ENCODE data around the gene FBXO31.
A peak's percentile ranks its signal among the peaks of the same experiment; 100 is the strongest.

FBXO31 gene

DNA sequence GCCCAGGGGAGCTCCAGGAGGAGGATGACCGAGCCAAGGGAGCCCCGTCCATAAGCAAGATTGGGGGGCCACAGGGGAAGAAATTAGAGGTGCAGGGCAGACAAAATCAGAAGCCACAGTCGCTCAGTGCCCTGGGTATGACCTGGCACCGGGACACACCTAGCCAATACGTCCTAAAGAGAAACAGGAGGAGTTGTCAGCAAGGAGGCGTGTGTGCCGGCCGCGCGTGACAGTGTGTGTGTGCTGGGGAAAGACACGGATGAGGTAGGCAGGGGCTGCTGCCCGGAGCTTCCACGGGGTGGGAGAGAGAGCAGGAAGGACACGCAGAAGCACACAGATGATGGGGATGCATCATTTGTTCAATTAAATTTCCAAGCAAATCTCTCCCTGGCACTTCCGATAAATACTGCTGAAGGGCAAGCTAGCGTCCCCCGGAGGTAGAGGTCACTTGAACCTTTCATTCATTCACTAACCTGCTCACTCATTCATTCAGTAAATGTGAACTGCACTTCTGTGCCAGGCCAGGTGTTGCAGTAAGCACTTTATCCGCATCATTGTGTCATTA, 104.4 kb downstream of the FBXO31 start:
- Histone ChIP-seq H2BK15ac (replicated peaks; ENCODE audit: low read depth) (no peak overlapping the region), H3K4me3 (ENCODE audit: low read length) (no peak overlapping the region), H4K8ac (ENCODE audit: low read depth, low read length) (no peak overlapping the region), H3K23ac (ENCODE audit: low read length) (no peak overlapping the region), H3K36me3 (ENCODE audit: control insufficient read depth, insufficient read depth, low read length) (no peaks in the 10 kb centered on the region), H3K4ac (ENCODE audit: low read depth, low read length) (no peak overlapping the region), H3K27me3 (ENCODE audit: insufficient read depth, low read length, poor library complexity) (no peaks in the 10 kb centered on the region), H3K4me2 (ENCODE audit: low read length) (no peak overlapping the region), H2AK5ac (ENCODE audit: low read length) (no peak overlapping the region), H3K56ac (ENCODE audit: low read length) (peak overlapping the region; percentile 28), H4K5ac (ENCODE audit: low read length) (no peak overlapping the region), H3K18ac (ENCODE audit: low read length) (no peak overlapping the region), H3K4me1 (ENCODE audit: control insufficient read depth, low read depth, low read length) (no peaks in the 10 kb centered on the region), H3K9ac (ENCODE audit: low read length) (no peak overlapping the region), H2BK120ac (ENCODE audit: low read depth, low read length) (no peak overlapping the region), H2BK5ac (ENCODE audit: low read length) (no peak overlapping the region), H3K27ac (ENCODE audit: low read depth, low read length) (no peak overlapping the region), H3K79me2 (ENCODE audit: control insufficient read depth, insufficient read depth, low read length) (no peaks in the 10 kb centered on the region), H3K79me1 (ENCODE audit: low read length) (no peaks in the 10 kb centered on the region)
- WGBS (ENCODE audit: extremely low coverage, insufficient coverage, low lambda C conversion rate), result no CpG with 5 or more reads among the region's 18 CpGs
- no peak for DNase-seq

DNA sequence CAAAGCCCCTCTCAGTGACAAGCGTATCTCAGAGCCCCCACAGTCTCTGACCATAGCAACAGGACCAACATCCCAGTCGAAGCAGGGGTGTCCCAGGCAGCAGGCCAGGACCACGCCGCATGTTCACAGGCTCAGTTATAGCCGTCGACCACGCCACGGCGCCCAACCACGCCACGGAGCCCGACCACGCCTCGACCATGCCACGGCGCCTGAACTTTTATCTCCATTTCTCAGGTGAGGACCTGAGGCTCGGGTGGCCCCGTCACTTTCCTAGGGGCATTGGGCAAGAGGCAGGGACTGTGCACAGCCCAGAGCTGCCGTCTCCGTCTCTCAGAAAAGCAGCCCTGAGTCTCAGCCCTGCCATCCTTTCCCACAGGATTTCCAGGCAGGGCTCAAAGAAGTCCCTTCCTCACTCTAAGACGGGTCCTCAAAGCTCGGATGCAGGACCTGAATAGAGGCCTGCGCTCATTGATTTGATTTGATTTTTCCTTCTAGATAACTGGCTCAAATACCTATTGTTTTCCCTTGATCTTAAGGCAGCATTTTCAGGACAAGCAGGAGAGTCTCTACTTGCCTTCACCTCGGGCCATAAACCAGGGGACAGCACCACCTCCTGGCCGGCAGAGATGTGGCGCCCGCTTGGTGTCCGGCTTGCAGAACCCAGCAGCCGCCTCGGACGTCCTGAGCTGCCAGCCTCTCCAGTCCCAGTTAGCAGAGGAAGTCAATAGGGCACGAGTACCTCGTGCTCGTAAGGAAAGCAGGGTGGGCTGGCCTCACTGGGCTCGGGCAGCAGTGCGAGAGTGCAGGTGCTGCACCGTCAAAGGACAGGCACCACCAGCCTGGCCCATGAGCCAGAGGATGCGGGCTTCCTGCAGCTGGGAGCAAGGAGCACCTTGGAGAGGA, 105.1 kb downstream of the FBXO31 start:
- no peaks in the 10 kb centered on the region for H3K27me3 ChIP-seq (ENCODE audit: insufficient read depth, low read length, poor library complexity)
- H2AK5ac ChIP-seq (ENCODE audit: low read length), result no peak overlapping the region
- no peak overlapping the region for H3K4me2 ChIP-seq (ENCODE audit: low read length)
- H2BK120ac ChIP-seq (ENCODE audit: low read depth, low read length), result no peak overlapping the region
- H4K5ac ChIP-seq (ENCODE audit: low read length), result no peak overlapping the region
- H4K8ac ChIP-seq (ENCODE audit: low read depth, low read length), result no peak overlapping the region
- no peak overlapping the region for H3K9ac ChIP-seq (ENCODE audit: low read length)
- no peaks in the 10 kb centered on the region for H3K4me1 ChIP-seq (ENCODE audit: control insufficient read depth, low read depth, low read length)
- peak overlapping the region; percentile 28 for H3K56ac ChIP-seq (ENCODE audit: low read length)
- peak; percentile 85 for DNase-seq
- H3K4me3 ChIP-seq (ENCODE audit: low read length), result no peak overlapping the region
- no peak overlapping the region for H3K18ac ChIP-seq (ENCODE audit: low read length)
- no peak overlapping the region for H3K27ac ChIP-seq (ENCODE audit: low read depth, low read length)
- WGBS (ENCODE audit: extremely low coverage, insufficient coverage, low lambda C conversion rate), result no CpG with 5 or more reads among the region's 38 CpGs
- H2BK15ac ChIP-seq (replicated peaks; ENCODE audit: low read depth), result no peak overlapping the region
- H2BK5ac ChIP-seq (ENCODE audit: low read length), result no peak overlapping the region
- H3K23ac ChIP-seq (ENCODE audit: low read length), result no peak overlapping the region
- no peak overlapping the region for H3K4ac ChIP-seq (ENCODE audit: low read depth, low read length)
- H3K36me3 ChIP-seq (ENCODE audit: control insufficient read depth, insufficient read depth, low read length), result no peaks in the 10 kb centered on the region
- H3K79me2 ChIP-seq (ENCODE audit: control insufficient read depth, insufficient read depth, low read length), result no peaks in the 10 kb centered on the region
- no peaks in the 10 kb centered on the region for H3K79me1 ChIP-seq (ENCODE audit: low read length)
